A549 (cell line): ENCODE data around the gene THEM4. TPM values are rescaled to one million over a fixed set of nuclear protein-coding genes. Genes with fewer than 3 reads are reported as not detected.

Experiments
- ATAC-seq, 2 experiments: fragments of 200-7000 bp in 1 of 2; fragments of >200 bp in 1 of 2; cut with Nextera tagmentation in 1 of 2; cut with Tn5 transposase in 1 of 2; 3 replicates each; pipeline versions ENCODE4 v1.8.0 to v1.9.1; 2018 to 2020; ENCODE audit warnings: mild to moderate bottlenecking in 1 of 2, moderate library complexity in 1 of 2
- CTCF ChIA-PET: fragments of 300-600 bp; sonication (Branson Sonifier 250); formaldehyde crosslinking; extraction: SDS; loops from one replicate; lab custom pipeline; 2021; ENCODE audit warnings: antibody characterized with exemption, inconsistent platforms; lab: Yijun Ruan, JAX
- POLR2A ChIA-PET: fragments of 350-600 bp; formaldehyde crosslinking; extraction: SDS; loops from one replicate; lab custom pipeline; 2021; ENCODE audit warnings: antibody characterized with exemption, inconsistent platforms; lab: Yijun Ruan, JAX
- DNase-seq, 2 experiments: peaks; one replicate each; pipeline versions ENCODE4 v3.0.0 to v3.0.0-alpha.2; 2011 to 2016; ENCODE audit warnings: low read depth in 1 of 2, low spot score in 1 of 2
- FAIRE-seq: peaks from 2 replicates; lab custom pipeline; 2011; peaks lifted over from hg19 to GRCh38; lab: Jason Lieb, UNC
- H3K27ac ChIP-seq, 2 experiments: fragments of >200 bp; sonication (Bioruptor Twin); formaldehyde crosslinking; 3 replicates each; pipeline ENCODE4 v1.5.1; 2016 to 2017
- H3K4me1 ChIP-seq: fragments of >200 bp; sonication (Bioruptor Twin); formaldehyde crosslinking; 3 replicates; pipeline ENCODE4 v1.6.1; 2016
- H3K4me2 ChIP-seq: fragments of >200 bp; sonication (Bioruptor Twin); formaldehyde crosslinking; 3 replicates; pipeline ENCODE4 v1.6.1; 2016
- H3K4me3 ChIP-seq: fragments of >200 bp; sonication (Bioruptor Twin); formaldehyde crosslinking; 3 replicates; pipeline ENCODE4 v1.5.1; 2016
- H3K9me3 ChIP-seq: fragments of >200 bp; sonication (Bioruptor Twin); formaldehyde crosslinking; 3 replicates; pipeline ENCODE4 v1.6.1; 2016
- BHLHE40 ChIP-seq: IDR thresholded peaks from 2 replicates; pipeline ENCODE4 v1.6.1; 2012; ENCODE audit warnings: low read depth, low read length, inconsistent platforms
- CHD2 ChIP-seq: fragments of 150-350 bp; IDR thresholded peaks from 2 replicates; pipeline ENCODE4 v1.6.1; 2014; ENCODE audit warnings: low read length; ENCODE audit not compliant: partially characterized antibody
- CHD4 ChIP-seq: fragments of 200-600 bp; sonication (generic); IDR thresholded peaks from 2 replicates; pipeline ENCODE4 v1.6.1; 2016; ENCODE audit warnings: antibody characterized with exemption, mild to moderate bottlenecking, borderline replicate concordance
- EP300 ChIP-seq, 2 experiments: fragments of >200 bp; sonication (Bioruptor Twin); formaldehyde crosslinking; IDR thresholded peaks; 2 replicates in 1 of 2; 3 replicates in 1 of 2; pipeline ENCODE4 v1.6.1; 2016 to 2017
- FOXS1 ChIP-seq: fragments of 250-450 bp; sonication (Bioruptor Pico); IDR thresholded peaks from 2 replicates; pipeline ENCODE4 v1.5.0; 2020; ENCODE audit warnings: mild to moderate bottlenecking, moderate library complexity
- GATA3 ChIP-seq: IDR thresholded peaks from 2 replicates; pipeline ENCODE4 v1.6.1; 2012; ENCODE audit warnings: borderline replicate concordance
- HDAC2 ChIP-seq: fragments of 200-600 bp; sonication (generic); IDR thresholded peaks from 2 replicates; pipeline ENCODE4 v1.6.1; 2016
- HOXB13 ChIP-seq: fragments of 250-450 bp; sonication (Bioruptor Pico); IDR thresholded peaks from 2 replicates; pipeline ENCODE4 v1.5.0; 2020; ENCODE audit warnings: low read depth, mild to moderate bottlenecking, moderate library complexity
- HOXB5 ChIP-seq: fragments of 250-450 bp; sonication (Bioruptor Pico); IDR thresholded peaks from 2 replicates; pipeline ENCODE4 v1.5.0; 2020; ENCODE audit warnings: mild to moderate bottlenecking, moderate library complexity
- MAFK ChIP-seq: fragments of 450-650 bp; IDR thresholded peaks from 2 replicates; pipeline ENCODE4 v1.6.1; 2014; ENCODE audit not compliant: partially characterized antibody
- NFE2L2 ChIP-seq: fragments of 150-350 bp; conservative IDR thresholded peaks from 2 replicates; pipeline ENCODE4 v1.6.1; 2014; ENCODE audit warnings: low read length
- PHF8 ChIP-seq: fragments of 200-600 bp; sonication (generic); IDR thresholded peaks from 2 replicates; pipeline ENCODE4 v1.6.1; 2016; ENCODE audit warnings: low read depth, mild to moderate bottlenecking, antibody characterized with exemption, moderate library complexity, borderline replicate concordance
- RARB ChIP-seq: fragments of 250-450 bp; sonication (Bioruptor Pico); IDR thresholded peaks from 2 replicates; pipeline ENCODE4 v1.8.0; 2021; ENCODE audit warnings: mild to moderate bottlenecking, moderate library complexity
- RCOR1 ChIP-seq: fragments of 150-350 bp; IDR thresholded peaks from 2 replicates; pipeline ENCODE4 v1.6.1; 2014; ENCODE audit warnings: antibody characterized with exemption, low read length, low read depth
- RFX5 ChIP-seq: fragments of 450-650 bp; IDR thresholded peaks from 2 replicates; pipeline ENCODE4 v1.7.1; 2014; ENCODE audit warnings: antibody characterized with exemption, mild to moderate bottlenecking, moderate library complexity
- SREBF2 ChIP-seq: fragments of 450-650 bp; IDR thresholded peaks from 2 replicates; pipeline ENCODE4 v1.6.1; 2014; ENCODE audit warnings: mild to moderate bottlenecking, moderate library complexity
- ZNF302 ChIP-seq: fragments of 250-450 bp; sonication (Bioruptor Pico); IDR thresholded peaks from 2 replicates; pipeline ENCODE4 v1.9.0; 2021; ENCODE audit warnings: inconsistent platforms, mild to moderate bottlenecking, moderate library complexity
- WGBS: methylation state at CpG from one replicate; pipeline ENCODE4 v1.1.6; 2017; ENCODE audit errors: missing lambda C conversion rate; 5-methylcytosine and 5-hydroxymethylcytosine counted together
- polyA plus RNA-seq, 4 experiments: library from polyadenylated mRNA; depleted of rRNA in 3 of 4; stranded (reverse); fragments of >200 nt; fragmentation: RNase III in 1 of 4; extraction: RNeasy Plus Mini Kit Qiagen cat#74134 plus additional on column Dnase treatment in 1 of 4; gene quantifications; 2 replicates in 3 of 4; 3 replicates in 1 of 4; pipeline ENCODE4 v1.2.3, GENCODE V29; 2011 to 2017
- small RNA-seq, 6 experiments: library from RNA; depleted of rRNA; stranded (forward); fragments of <200 nt; gene quantifications; one replicate each; pipeline ENCODE3, GENCODE V24; 2012
- TF ChIP-seq, protein P1 (sequence below): fragments of 150-350 bp; IDR thresholded peaks from 2 replicates; pipeline ENCODE4 v1.6.1; 2014; ENCODE audit warnings: low read depth, mild to moderate bottlenecking, low read length
- TF ChIP-seq, protein P2 (sequence below): fragments of 250-450 bp; sonication (Bioruptor Pico); IDR thresholded peaks from 2 replicates; pipeline ENCODE4 v1.5.0; 2021; ENCODE audit warnings: mild to moderate bottlenecking, moderate library complexity, borderline replicate concordance

The THEM4 gene
- polyA plus RNA-seq, 2 of the 4 experiments (the other 2 are of a cell fraction), result 16.6 to 32.3 TPM

DNA sequence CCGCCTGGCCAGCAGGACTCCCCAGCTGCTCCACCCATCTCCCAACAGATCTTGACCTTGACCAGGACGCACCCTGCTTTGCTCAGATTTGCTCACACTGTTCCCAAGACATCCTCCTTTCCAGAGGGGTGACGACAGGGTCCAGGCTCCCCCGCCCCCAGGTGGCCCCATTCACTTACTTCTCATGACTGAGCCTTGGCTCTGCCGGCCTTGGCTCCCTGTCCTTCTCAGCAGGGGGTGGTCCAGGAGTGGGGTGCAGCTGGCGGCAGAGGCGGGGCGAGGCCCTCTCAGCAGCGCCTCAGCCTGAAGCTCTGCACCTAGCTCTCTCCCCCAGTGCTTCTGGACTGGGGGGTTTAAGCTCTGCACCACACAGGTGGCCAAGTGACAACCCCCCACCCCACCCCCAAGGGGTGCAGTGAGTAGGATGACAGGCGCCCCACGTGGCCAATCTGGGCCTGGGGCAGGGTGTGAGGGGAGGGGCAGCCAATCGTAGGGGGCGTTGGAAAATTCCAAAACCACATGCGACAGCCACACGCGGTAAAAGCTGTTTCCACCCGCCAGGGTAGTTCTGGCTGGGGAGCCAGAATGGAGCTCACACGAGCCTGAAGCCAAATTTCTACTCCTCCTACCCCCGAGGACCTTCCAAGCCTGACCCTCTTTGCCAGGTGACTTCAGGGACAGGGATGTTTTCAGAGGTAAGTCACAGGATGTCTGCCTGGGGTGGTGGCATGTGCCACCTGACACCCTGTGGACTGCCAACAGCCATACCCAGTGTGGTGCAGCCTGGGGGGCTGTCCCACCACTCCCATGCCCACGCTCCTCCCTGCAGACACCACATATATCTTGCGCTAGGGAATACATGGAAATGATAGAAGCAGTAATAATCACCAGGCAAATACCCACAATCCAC is 83.3 kb downstream of the THEM4 start (continued):
- TF ChIP-seq, protein P1, sequence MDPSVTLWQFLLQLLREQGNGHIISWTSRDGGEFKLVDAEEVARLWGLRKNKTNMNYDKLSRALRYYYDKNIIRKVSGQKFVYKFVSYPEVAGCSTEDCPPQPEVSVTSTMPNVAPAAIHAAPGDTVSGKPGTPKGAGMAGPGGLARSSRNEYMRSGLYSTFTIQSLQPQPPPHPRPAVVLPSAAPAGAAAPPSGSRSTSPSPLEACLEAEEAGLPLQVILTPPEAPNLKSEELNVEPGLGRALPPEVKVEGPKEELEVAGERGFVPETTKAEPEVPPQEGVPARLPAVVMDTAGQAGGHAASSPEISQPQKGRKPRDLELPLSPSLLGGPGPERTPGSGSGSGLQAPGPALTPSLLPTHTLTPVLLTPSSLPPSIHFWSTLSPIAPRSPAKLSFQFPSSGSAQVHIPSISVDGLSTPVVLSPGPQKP, result no peak
- TF ChIP-seq PHF8 (no peak), RFX5 (no peak)
- TF ChIP-seq, protein P2, sequence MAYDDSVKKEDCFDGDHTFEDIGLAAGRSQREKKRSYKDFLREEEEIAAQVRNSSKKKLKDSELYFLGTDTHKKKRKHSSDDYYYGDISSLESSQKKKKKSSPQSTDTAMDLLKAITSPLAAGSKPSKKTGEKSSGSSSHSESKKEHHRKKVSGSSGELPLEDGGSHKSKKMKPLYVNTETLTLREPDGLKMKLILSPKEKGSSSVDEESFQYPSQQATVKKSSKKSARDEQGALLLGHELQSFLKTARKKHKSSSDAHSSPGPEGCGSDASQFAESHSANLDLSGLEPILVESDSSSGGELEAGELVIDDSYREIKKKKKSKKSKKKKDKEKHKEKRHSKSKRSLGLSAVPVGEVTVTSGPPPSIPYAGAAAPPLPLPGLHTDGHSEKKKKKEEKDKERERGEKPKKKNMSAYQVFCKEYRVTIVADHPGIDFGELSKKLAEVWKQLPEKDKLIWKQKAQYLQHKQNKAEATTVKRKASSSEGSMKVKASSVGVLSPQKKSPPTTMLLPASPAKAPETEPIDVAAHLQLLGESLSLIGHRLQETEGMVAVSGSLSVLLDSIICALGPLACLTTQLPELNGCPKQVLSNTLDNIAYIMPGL (CRISPR knock-in tag), result no peak

DNA sequence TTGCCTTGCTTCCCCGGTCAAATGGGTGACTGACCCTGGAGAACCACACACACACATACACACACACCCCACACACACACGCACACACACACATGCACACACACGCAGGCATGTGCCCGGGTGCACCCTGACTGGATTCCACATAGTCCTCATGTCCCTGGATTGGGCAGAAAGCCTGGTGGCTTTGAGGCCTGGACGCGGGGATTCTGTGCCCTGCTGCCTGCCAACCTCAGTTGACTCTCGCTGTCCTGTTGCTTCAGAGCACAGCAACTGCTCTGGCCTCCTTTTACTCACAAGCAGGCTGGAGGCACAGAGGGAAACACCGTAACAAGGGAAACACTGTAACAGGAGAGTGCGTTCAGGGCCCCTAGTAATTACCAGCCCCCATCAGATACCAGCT is 84.1 kb downstream of the THEM4 start:
- no peak for DNase-seq
- Histone ChIP-seq H3K9me3 (no peaks in the 10 kb centered on the region), H3K4me3 (no peak overlapping the region), H3K4me2 (no peak overlapping the region), H3K27ac (no peak overlapping the region), H3K4me1 (peaks cover 10% of the 10 kb centered on the region)
- 75% methylated on average over 9 of the region's 9 CpGs for WGBS
- TF ChIP-seq EP300 (IDR thresholded peaks at IDR 0.05), result no peak
- TF ChIP-seq RCOR1, result no peak
- no peak for TF ChIP-seq HOXB13 (CRISPR knock-in tag)
- TF ChIP-seq HOXB5 (CRISPR knock-in tag), result no peak
- TF ChIP-seq CHD4, result no peak
- TF ChIP-seq NFE2L2, result no peak
- TF ChIP-seq HDAC2, result no peak
- no peak for TF ChIP-seq PHF8
- TF ChIP-seq MAFK, result no peak
- TF ChIP-seq ZNF302, result no peak
- no peak for TF ChIP-seq CHD2
- no peak for TF ChIP-seq SREBF2
- TF ChIP-seq RARB (CRISPR knock-in tag), result no peak
- TF ChIP-seq FOXS1 (CRISPR knock-in tag), result no peak
- no peak for TF ChIP-seq GATA3
- no peak for TF ChIP-seq BHLHE40
- no peak for FAIRE-seq
- ChIA-PET POLR2A (no interaction called here), CTCF (interaction anchor here (1.1 to 8.7 kb wide), 4 partner anchors 8 to 90 kb away, joined by 3 to 77 read pairs (median 4); no protein-coding TSS in a partner anchor)
- ATAC-seq, result no peak

Small RNA genes within 50 kb of the gene (small RNA-seq; reads per million reads assigned to genes)
- 0 reads per million in 6 experiments for gene RF00019

Other genes with a start within 250 kb of the THEM4 start
- gene CELF3, start 192.7 kb downstream of the THEM4 start, polyA plus RNA-seq (2011; rRNA removed), result not detected in 2 replicates
- gene CELF3, start 192.7 kb downstream of the THEM4 start, polyA plus RNA-seq (2017; fragmentation: RNase III; extraction: RNeasy Plus Mini Kit Qiagen cat#74134 plus additional on column Dnase treatment), result not detected in 3 replicates
- not detected in 2 replicates for gene RIIAD1, start 188.0 kb downstream of the THEM4 start, polyA plus RNA-seq (2011; rRNA removed)
- not detected in 3 replicates for gene RIIAD1, start 188.0 kb downstream of the THEM4 start, polyA plus RNA-seq (2017; fragmentation: RNase III; extraction: RNeasy Plus Mini Kit Qiagen cat#74134 plus additional on column Dnase treatment)
- 120 and 146 TPM in 2 replicates for gene MRPL9, start 146.0 kb downstream of the THEM4 start, polyA plus RNA-seq (2011; rRNA removed)
- gene MRPL9, start 146.0 kb downstream of the THEM4 start, polyA plus RNA-seq (2017; fragmentation: RNase III; extraction: RNeasy Plus Mini Kit Qiagen cat#74134 plus additional on column Dnase treatment), result 84.1 to 88.6 TPM (median 84.6 TPM) in 3 replicates
- 7.7 and 10.2 TPM in 2 replicates for gene TDRKH, start 119.0 kb downstream of the THEM4 start, polyA plus RNA-seq (2011; rRNA removed)
- gene TDRKH, start 119.0 kb downstream of the THEM4 start, polyA plus RNA-seq (2017; fragmentation: RNase III; extraction: RNeasy Plus Mini Kit Qiagen cat#74134 plus additional on column Dnase treatment), result 7.9 to 8.8 TPM (median 8.4 TPM) in 3 replicates
- not detected in 2 replicates for gene LINGO4, start 104.1 kb downstream of the THEM4 start, polyA plus RNA-seq (2011; rRNA removed)
- gene LINGO4, start 104.1 kb downstream of the THEM4 start, polyA plus RNA-seq (2017; fragmentation: RNase III; extraction: RNeasy Plus Mini Kit Qiagen cat#74134 plus additional on column Dnase treatment), result not detected in 3 replicates
- gene RORC, start 77.7 kb downstream of the THEM4 start, polyA plus RNA-seq (2011; rRNA removed), result 0.24 and 0.25 TPM in 2 replicates
- 0.06 TPM in 1 of 3 replicates, not detected in the others for gene RORC, start 77.7 kb downstream of the THEM4 start, polyA plus RNA-seq (2017; fragmentation: RNase III; extraction: RNeasy Plus Mini Kit Qiagen cat#74134 plus additional on column Dnase treatment)
- gene C2CD4D, start 69.7 kb downstream of the THEM4 start, polyA plus RNA-seq (2011; rRNA removed), result not detected in 2 replicates
- gene C2CD4D, start 69.7 kb downstream of the THEM4 start, polyA plus RNA-seq (2017; fragmentation: RNase III; extraction: RNeasy Plus Mini Kit Qiagen cat#74134 plus additional on column Dnase treatment), result not detected in 3 replicates
- gene THEM5, start 55.8 kb downstream of the THEM4 start, polyA plus RNA-seq (2011; rRNA removed), result not detected in 2 replicates
- gene THEM5, start 55.8 kb downstream of the THEM4 start, polyA plus RNA-seq (2017; fragmentation: RNase III; extraction: RNeasy Plus Mini Kit Qiagen cat#74134 plus additional on column Dnase treatment), result not detected in 3 replicates
- 505 and 515 TPM in 2 replicates for gene S100A10, start 84.3 kb upstream of the THEM4 start, polyA plus RNA-seq (2011; rRNA removed)
- 2,059 to 2,476 TPM (median 2,077 TPM) in 3 replicates for gene S100A10, start 84.3 kb upstream of the THEM4 start, polyA plus RNA-seq (2017; fragmentation: RNase III; extraction: RNeasy Plus Mini Kit Qiagen cat#74134 plus additional on column Dnase treatment)
- gene S100A11, start 127.5 kb upstream of the THEM4 start, polyA plus RNA-seq (2011; rRNA removed), result 671 and 1,155 TPM in 2 replicates
- gene S100A11, start 127.5 kb upstream of the THEM4 start, polyA plus RNA-seq (2017; fragmentation: RNase III; extraction: RNeasy Plus Mini Kit Qiagen cat#74134 plus additional on column Dnase treatment), result 1,442 to 1,531 TPM (median 1,500 TPM) in 3 replicates
- not detected in 2 replicates for gene TCHHL1, start 179.6 kb upstream of the THEM4 start, polyA plus RNA-seq (2011; rRNA removed)
- gene TCHHL1, start 179.6 kb upstream of the THEM4 start, polyA plus RNA-seq (2017; fragmentation: RNase III; extraction: RNeasy Plus Mini Kit Qiagen cat#74134 plus additional on column Dnase treatment), result not detected in 3 replicates
- gene TCHH, start 205.9 kb upstream of the THEM4 start, polyA plus RNA-seq (2011; rRNA removed), result 0.07 and 0.08 TPM in 2 replicates
- gene TCHH, start 205.9 kb upstream of the THEM4 start, polyA plus RNA-seq (2017; fragmentation: RNase III; extraction: RNeasy Plus Mini Kit Qiagen cat#74134 plus additional on column Dnase treatment), result 0.07 to 0.11 TPM (median 0.09 TPM) in 3 replicates
- 0.03 TPM in 1 of 2 replicates, not detected in the other for gene RPTN, start 249.7 kb upstream of the THEM4 start, polyA plus RNA-seq (2011; rRNA removed)
- gene RPTN, start 249.7 kb upstream of the THEM4 start, polyA plus RNA-seq (2017; fragmentation: RNase III; extraction: RNeasy Plus Mini Kit Qiagen cat#74134 plus additional on column Dnase treatment), result not detected in 3 replicates